BE2C (cell line): ENCODE data around the gene C22orf39.

Experiments
- DNase-seq: peaks from one replicate; pipeline ENCODE4 v3.0.0-alpha.2; 2020
- H3K27me3 ChIP-seq: fragments of 250-450 bp; sonication (Bioruptor Pico); 2 replicates; pipeline ENCODE4 v1.5.1; 2020; ENCODE audit warnings: mild to moderate bottlenecking
- H3K36me3 ChIP-seq: fragments of 250-450 bp; sonication (Bioruptor Pico); 2 replicates; pipeline ENCODE4 v1.5.1; 2020; ENCODE audit warnings: mild to moderate bottlenecking
- H3K4me1 ChIP-seq: fragments of 250-450 bp; sonication (Bioruptor Pico); 2 replicates; pipeline ENCODE4 v1.5.1; 2020
- H3K4me3 ChIP-seq: 2 replicates; pipeline ENCODE4 v1.5.1; 2011; ENCODE audit warnings: low read depth, low read length
- H3K9me3 ChIP-seq: fragments of 250-450 bp; sonication (Bioruptor Pico); 2 replicates; pipeline ENCODE4 v1.5.1; 2020
- CTCF ChIP-seq: IDR thresholded peaks from 2 replicates; pipeline ENCODE4 v1.5.1; 2012; ENCODE audit warnings: mild to moderate bottlenecking, low read depth, low read length

Gene C22orf39

GRCh38 chr22:19464546-19464945 lies 17.0 kb upstream of the C22orf39 start:
- peaks cover 50% of the 10 kb centered on the region for H3K36me3 ChIP-seq
- no peak for DNase-seq
- no peak for TF ChIP-seq CTCF
- no peak overlapping the region for H3K4me3 ChIP-seq
- H3K4me1 ChIP-seq = no peaks in the 10 kb centered on the region; the same call in 1 of the 2 replicates
- no peaks in the 10 kb centered on the region for H3K9me3 ChIP-seq
- H3K27me3 ChIP-seq = no peaks in the 10 kb centered on the region

GRCh38 chr22:19463491-19464469 lies 16.3 kb upstream of the C22orf39 start:
- no peak overlapping the region for H3K4me3 ChIP-seq
- no peaks in the 10 kb centered on the region; the same call in 1 of the 2 replicates for H3K4me1 ChIP-seq
- H3K27me3 ChIP-seq = no peaks in the 10 kb centered on the region
- peaks cover 45% of the 10 kb centered on the region for H3K36me3 ChIP-seq
- peak; percentile 16 for DNase-seq
- no peak for TF ChIP-seq CTCF
- H3K9me3 ChIP-seq = no peaks in the 10 kb centered on the region

- no peaks in the 10 kb centered on the region for H3K9me3 ChIP-seq
- H3K4me1 ChIP-seq = no peaks in the 10 kb centered on the region; the same call in 1 of the 2 replicates
- H3K27me3 ChIP-seq = no peaks in the 10 kb centered on the region
- DNase-seq = no peak
- no peak for TF ChIP-seq CTCF
- no peak overlapping the region for H3K4me3 ChIP-seq
- peaks cover 43% of the 10 kb centered on the region for H3K36me3 ChIP-seq
Observed at GRCh38 chr22:19463008-19463407, 15.5 kb upstream of the C22orf39 start.

GRCh38 chr22:19461506-19461905 lies 14.0 kb upstream of the C22orf39 start:
- DNase-seq = no peak
- H3K4me1 ChIP-seq = no peaks in the 10 kb centered on the region; the same call in 1 of the 2 replicates
- H3K36me3 ChIP-seq = peaks cover 38% of the 10 kb centered on the region
- no peaks in the 10 kb centered on the region for H3K27me3 ChIP-seq
- no peak for TF ChIP-seq CTCF
- H3K4me3 ChIP-seq = no peak overlapping the region
- no peaks in the 10 kb centered on the region for H3K9me3 ChIP-seq

- peaks cover 40% of the 10 kb centered on the region for H3K36me3 ChIP-seq
Observed at GRCh38 chr22:19460036-19460435, 12.5 kb upstream of the C22orf39 start.

More at GRCh38 chr22:19460036-19460435, 12.5 kb upstream of the C22orf39 start:
- Histone ChIP-seq H3K27me3 (no peaks in the 10 kb centered on the region), H3K4me1 (no peaks in the 10 kb centered on the region; the same call in 1 of the 2 replicates), H3K9me3 (no peaks in the 10 kb centered on the region), H3K4me3 (no peak overlapping the region)
- no peak for TF ChIP-seq CTCF
- no peak for DNase-seq
